K562 (cell line): ENCODE results near the gene XRRA1. TPM values are rescaled to one million over a fixed set of nuclear protein-coding genes. Genes with fewer than 3 reads are reported as not detected.

Experiments
- ATAC-seq: fragments of 200-7000 bp; cut with Tn5 transposase; 3 replicates; pipeline ENCODE4 v1.9.1; 2020; ENCODE audit warnings: moderate library complexity
- BruUV-seq: library from RNA; stranded (reverse); fragments of 400-500 nt; replicated peaks from 2 replicates; lab custom pipeline; 2021; lab: Mats Ljungman, UMichigan
- CTCF ChIA-PET: fragments of 300-600 bp; formaldehyde crosslinking; extraction: SDS; loops from one replicate; lab custom pipeline; 2021; ENCODE audit warnings: low intra/inter-chr PET ratio; lab: Yijun Ruan, JAX
- POLR2A ChIA-PET: fragments of 300-600, 350-650 bp; sonication (Branson Sonifier 250); formaldehyde crosslinking; extraction: SDS; loops from one replicate; lab custom pipeline; 2021; ENCODE audit warnings: antibody characterized with exemption, inconsistent platforms; lab: Yijun Ruan, JAX
- DNase-seq, 4 experiments: peaks; one replicate each; pipeline versions ENCODE4 v3.0.0 to v3.0.0-alpha.2; 2011 to 2018; ENCODE audit warnings: low spot score in 3 of 4, mixed read lengths in 3 of 4; ENCODE audit errors: extremely low read depth in 1 of 4
- FAIRE-seq: peaks from 2 replicates; lab custom pipeline; 2011; peaks lifted over from hg19 to GRCh38; lab: Jason Lieb, UNC
- H2AFZ ChIP-seq: 2 replicates; pipeline ENCODE4 v1.6.0; 2011; ENCODE audit warnings: low read depth, low read length, control low read depth, inconsistent platforms
- H3K27ac ChIP-seq: fragments of 200-600 bp; 3 replicates; pipeline ENCODE4 v1.8.0; 2011; ENCODE audit warnings: low read depth, mild to moderate bottlenecking, control low read depth, inconsistent platforms, low read length, moderate library complexity, mixed read lengths; ENCODE audit errors: extremely low read depth
- H3K27me3 ChIP-seq, 2 experiments: fragments of 300-600 bp in 1 of 2; 2 replicates in 1 of 2; 3 replicates in 1 of 2; pipeline versions ENCODE4 v1.6.0 to v1.8.0; 2011; ENCODE audit warnings: inconsistent platforms in 2 of 2, low read length in 2 of 2, mild to moderate bottlenecking in 1 of 2, mixed read lengths in 1 of 2, moderate library complexity in 1 of 2; ENCODE audit not compliant: control insufficient read depth in 2 of 2, insufficient read depth in 2 of 2
- H3K36me3 ChIP-seq: fragments of 300-600 bp; 3 replicates; pipeline ENCODE4 v1.8.0; 2011; ENCODE audit warnings: mild to moderate bottlenecking, low read length, inconsistent platforms; ENCODE audit not compliant: control insufficient read depth, insufficient read depth
- H3K4me1 ChIP-seq, 2 experiments: fragments of 200-600 bp in 1 of 2; replicated peaks in 1 of 2; 2 replicates in 1 of 2; 3 replicates in 1 of 2; pipeline versions ENCODE4 v1.5.1 to v1.8.0; 2011; ENCODE audit warnings: inconsistent platforms in 2 of 2, low read length in 2 of 2, mild to moderate bottlenecking in 1 of 2, mixed read lengths in 1 of 2, moderate library complexity in 1 of 2; ENCODE audit not compliant: control insufficient read depth in 2 of 2, insufficient read depth in 2 of 2
- H3K4me2 ChIP-seq: 2 replicates; pipeline ENCODE4 v1.6.1; 2011; ENCODE audit warnings: low read length, control low read depth, inconsistent platforms, mixed read lengths; ENCODE audit not compliant: insufficient read depth
- H3K4me3 ChIP-seq: fragments of 200-600 bp; sonication (generic), shearing (Covaris generic); 2 replicates; pipeline ENCODE4 v1.5.1; 2016; ENCODE audit warnings: control low read depth, inconsistent platforms
- H3K79me2 ChIP-seq: fragments of 200-600 bp; 3 replicates; pipeline ENCODE4 v1.8.0; 2011; ENCODE audit warnings: low read length, inconsistent platforms; ENCODE audit not compliant: control insufficient read depth, insufficient read depth
- H3K9ac ChIP-seq, 2 experiments: 2 replicates each; pipeline versions ENCODE4 v1.6.0 to v1.6.1; 2011; ENCODE audit warnings: low read depth in 2 of 2, low read length in 2 of 2, control low read depth in 1 of 2, inconsistent platforms in 1 of 2, mild to moderate bottlenecking in 1 of 2, mixed read lengths in 1 of 2; ENCODE audit not compliant: insufficient read depth in 1 of 2
- H3K9me1 ChIP-seq: one replicate; pipeline ENCODE4 v1.6.0; 2011; ENCODE audit warnings: inconsistent platforms, mild to moderate bottlenecking, low read length, moderate library complexity; ENCODE audit not compliant: control insufficient read depth, insufficient read depth
- H3K9me3 ChIP-seq: replicated peaks from 2 replicates; pipeline ENCODE4 v1.5.1; 2011; ENCODE audit warnings: low read depth, low read length, inconsistent platforms; ENCODE audit not compliant: control insufficient read depth, insufficient read depth
- H4K20me1 ChIP-seq: replicated peaks from 2 replicates; pipeline ENCODE4 v1.6.1; 2011; ENCODE audit warnings: low read length, inconsistent platforms, mixed read lengths; ENCODE audit not compliant: control insufficient read depth, insufficient read depth
- ATF6 ChIP-seq: sonication (generic); formaldehyde crosslinking; IDR thresholded peaks from 2 replicates; pipeline ENCODE4 v1.4.0; 2020; ENCODE audit warnings: mild to moderate bottlenecking, missing genetic modification reagents
- KDM5B ChIP-seq: fragments of 200-600 bp; sonication (generic); IDR thresholded peaks from 2 replicates; pipeline ENCODE4 v1.6.1; 2012; ENCODE audit warnings: low read depth, mild to moderate bottlenecking, moderate library complexity, low read length, control low read depth, inconsistent platforms; ENCODE audit not compliant: insufficient replicate concordance
- RAD21 ChIP-seq, 2 experiments: fragments of 250-450 bp in 1 of 2; fragments of 450-650 bp in 1 of 2; sonication (Bioruptor Pico) in 1 of 2; formaldehyde crosslinking in 1 of 2; IDR thresholded peaks in 1 of 2; conservative IDR thresholded peaks in 1 of 2; 2 replicates each; pipeline versions ENCODE4 v1.4.0 to v1.8.0; 2020 to 2022; ENCODE audit warnings: mild to moderate bottlenecking in 2 of 2, moderate library complexity in 1 of 2
- WGBS: fragments of 100-300 bp; shearing (Covaris generic); methylation state at CpG from one replicate; pipeline ENCODE4 v1.1.6; 2016; ENCODE audit warnings: low coverage, mixed read lengths; ENCODE audit not compliant: insufficient coverage; ENCODE audit errors: missing lambda C conversion rate; 5-methylcytosine and 5-hydroxymethylcytosine counted together
- in situ Hi-C: fragments of 300-500 bp; cut with MboI; formaldehyde crosslinking; loops from 4 replicates; pipeline ENCODE4 v1.15.0; 2018; ENCODE audit warnings: inconsistent platforms, mixed read lengths
- intact Hi-C: fragments of 100-400 bp; cut with micrococcal nuclease; formaldehyde crosslinking; loops from 2 replicates; pipeline ENCODE4 v1.14.2; 2022
- polyA plus RNA-seq, 8 experiments: library from polyadenylated mRNA; depleted of rRNA in 4 of 8; stranded (reverse) in 5 of 8; unstranded in 3 of 8; fragments of >200 nt; fragmentation: Nextera tagmentation in 2 of 8; fragmentation: Illumina TruSeq in 1 of 8; extraction: Ambion mirVana in 2 of 8; extraction: Trizol in 1 of 8; gene quantifications; 2 replicates each; pipeline versions ENCODE4 v1.2.1 to v1.2.3, GENCODE V29; 2011 to 2014; ENCODE audit warnings: inconsistent platforms in 1 of 8, missing spikeins in 1 of 8
- total RNA-seq, 7 experiments: library from RNA; depleted of rRNA in 6 of 7; stranded (reverse); fragments of >200 nt in 6 of 7; fragmentation: Illumina TruSeq in 2 of 7; extraction: Trizol in 2 of 7; gene quantifications; 2 replicates each; pipeline versions ENCODE4 v1.2.1 to v1.2.3, GENCODE V29; 2011 to 2021; ENCODE audit warnings: low replicate concordance in 1 of 7
- TF ChIP-seq, protein P1 (sequence below), 2 experiments: fragments of 450-650 bp in 1 of 2; IDR thresholded peaks; 2 replicates each; pipeline ENCODE4 v1.6.1; 2011 to 2017; ENCODE audit warnings: low read depth in 2 of 2, antibody characterized with exemption in 1 of 2, borderline replicate concordance in 1 of 2, low read length in 1 of 2, mild to moderate bottlenecking in 1 of 2, mixed read lengths in 1 of 2; ENCODE audit not compliant: control insufficient read depth in 1 of 2

The XRRA1 gene
- total and polyA plus RNA-seq, 9 of the 15 experiments (the other 6 are each of a cell fraction or from before 2014, with no cell fraction given): 5.0 to 22.5 (median 16.0) TPM

DNA sequence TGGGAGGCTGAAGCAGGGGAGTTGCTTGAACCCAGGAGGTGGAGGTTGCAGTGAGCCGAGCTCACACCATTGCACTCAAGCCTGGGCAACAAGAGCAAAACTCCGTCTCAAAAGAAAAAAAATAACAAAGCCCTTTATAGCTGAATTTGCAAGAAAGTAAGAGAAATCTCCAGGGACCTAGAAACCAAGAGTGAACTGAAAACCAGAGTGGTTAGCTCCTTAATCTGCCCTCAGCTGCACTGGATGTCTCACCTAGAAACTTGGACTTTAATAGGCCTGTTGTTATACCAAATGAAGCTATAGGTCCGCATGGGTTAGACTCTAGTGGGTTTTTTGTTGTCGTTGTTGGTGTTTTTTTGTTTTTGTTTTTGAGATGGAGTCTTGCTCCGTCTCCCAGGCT, 44.0 kb upstream of the XRRA1 start:
- TF ChIP-seq RAD21 (CRISPR knock-in tag; conservative IDR thresholded peaks at IDR 0.05 in 1 of 2, IDR thresholded peaks at IDR 0.05 in 1 of 2) (no peak), ATF6 (no peak), KDM5B (no peak)
- TF ChIP-seq, protein P1, sequence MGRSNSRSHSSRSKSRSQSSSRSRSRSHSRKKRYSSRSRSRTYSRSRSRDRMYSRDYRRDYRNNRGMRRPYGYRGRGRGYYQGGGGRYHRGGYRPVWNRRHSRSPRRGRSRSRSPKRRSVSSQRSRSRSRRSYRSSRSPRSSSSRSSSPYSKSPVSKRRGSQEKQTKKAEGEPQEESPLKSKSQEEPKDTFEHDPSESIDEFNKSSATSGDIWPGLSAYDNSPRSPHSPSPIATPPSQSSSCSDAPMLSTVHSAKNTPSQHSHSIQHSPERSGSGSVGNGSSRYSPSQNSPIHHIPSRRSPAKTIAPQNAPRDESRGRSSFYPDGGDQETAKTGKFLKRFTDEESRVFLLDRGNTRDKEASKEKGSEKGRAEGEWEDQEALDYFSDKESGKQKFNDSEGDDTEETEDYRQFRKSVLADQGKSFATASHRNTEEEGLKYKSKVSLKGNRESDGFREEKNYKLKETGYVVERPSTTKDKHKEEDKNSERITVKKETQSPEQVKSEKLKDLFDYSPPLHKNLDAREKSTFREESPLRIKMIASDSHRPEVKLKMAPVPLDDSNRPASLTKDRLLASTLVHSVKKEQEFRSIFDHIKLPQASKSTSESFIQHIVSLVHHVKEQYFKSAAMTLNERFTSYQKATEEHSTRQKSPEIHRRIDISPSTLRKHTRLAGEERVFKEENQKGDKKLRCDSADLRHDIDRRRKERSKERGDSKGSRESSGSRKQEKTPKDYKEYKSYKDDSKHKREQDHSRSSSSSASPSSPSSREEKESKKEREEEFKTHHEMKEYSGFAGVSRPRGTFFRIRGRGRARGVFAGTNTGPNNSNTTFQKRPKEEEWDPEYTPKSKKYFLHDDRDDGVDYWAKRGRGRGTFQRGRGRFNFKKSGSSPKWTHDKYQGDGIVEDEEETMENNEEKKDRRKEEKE (IDR thresholded peaks at IDR 0.05; ENCODE audit: borderline replicate concordance in 1 of 2, control insufficient read depth in 1 of 2, low read depth in 2 of 2, low read length in 1 of 2): no peak
- no peak for ATAC-seq
- Histone ChIP-seq H4K20me1 (no peaks in the 10 kb centered on the region), H3K4me2 (no peak overlapping the region), H3K9ac (no peak overlapping the region), H3K4me3 (no peak overlapping the region), H3K9me3 (no peaks in the 10 kb centered on the region), H3K27ac (no peak overlapping the region), H3K9me1 (no peaks in the 10 kb centered on the region), H3K79me2 (peaks cover 47% of the 10 kb centered on the region), H3K36me3 (peaks cover 56% of the 10 kb centered on the region), H2AFZ (no peak overlapping the region), H3K4me1 (peaks cover 4 to 25% of the 10 kb centered on the region in 2 experiments; a peak in 4 of 5 replicates), H3K27me3 (no peaks in the 10 kb centered on the region)
- 95% methylated on average over 5 of the region's 5 CpGs for WGBS
- ChIA-PET POLR2A (interaction anchor here (1.0 to 1.4 kb wide), 3 partner anchors 9 to 15 kb away, joined by 3 to 4 read pairs (median 3); no protein-coding TSS in a partner anchor), CTCF (no interaction called here)
- in situ Hi-C loops (no loop called here), intact Hi-C loops (no loop called here)
- FAIRE-seq: no peak
- no TSS peak for BruUV-seq
- no peak for DNase-seq
